Panc1 (cell line): ENCODE measurements around the gene AKAP6. TPM values are rescaled to one million over a fixed set of nuclear protein-coding genes. Genes with fewer than 3 reads are reported as not detected.

Source experiments
- ATAC-seq: fragments of 200-7000 bp; cut with Tn5 transposase; 2 replicates; pipeline ENCODE4 v1.9.1; 2020; ENCODE audit warnings: mild to moderate bottlenecking, moderate library complexity
- BruUV-seq: library from RNA; stranded (reverse); fragments of 400-500 nt; replicated peaks from 2 replicates; lab custom pipeline; 2021; lab: Mats Ljungman, UMichigan
- CTCF ChIA-PET: fragments of 300-600 bp; sonication (Branson Sonifier 250); formaldehyde crosslinking; loops from one replicate; lab custom pipeline; 2022; ENCODE audit warnings: antibody characterized with exemption; lab: Charles Lee
- POLR2A ChIA-PET: fragments of 300-600 bp; sonication (Branson Sonifier 250); formaldehyde crosslinking; loops from one replicate; lab custom pipeline; 2022; ENCODE audit warnings: antibody characterized with exemption; lab: Charles Lee
- DNase-seq: peaks from one replicate; pipeline ENCODE4 v3.0.0-alpha.2; 2010; ENCODE audit warnings: low read depth, low spot score
- H3K27ac ChIP-seq: 2 replicates; pipeline ENCODE4 v1.5.1; 2011; ENCODE audit warnings: mild to moderate bottlenecking, low read length, inconsistent platforms
- H3K27me3 ChIP-seq: fragments of 200-500 bp; sonication (Bioruptor generic); 2 replicates; pipeline ENCODE4 v1.6.0; 2014; ENCODE audit warnings: low read length, inconsistent platforms; ENCODE audit not compliant: control insufficient read depth, insufficient read depth
- H3K36me3 ChIP-seq: fragments of 200-500 bp; sonication (Bioruptor generic); 2 replicates; pipeline ENCODE4 v1.5.1; 2014; ENCODE audit warnings: inconsistent platforms, mild to moderate bottlenecking, low read length, moderate library complexity; ENCODE audit not compliant: control insufficient read depth, insufficient read depth
- H3K4me1 ChIP-seq: 2 replicates; pipeline ENCODE4 v1.5.1; 2011; ENCODE audit warnings: inconsistent platforms, mild to moderate bottlenecking, low read length, moderate library complexity; ENCODE audit not compliant: control insufficient read depth, insufficient read depth
- H3K4me3 ChIP-seq, 2 experiments: 2 replicates each; pipeline ENCODE4 v1.5.1; 2011 to 2012; ENCODE audit warnings: low read depth in 2 of 2, low read length in 2 of 2, mild to moderate bottlenecking in 2 of 2, inconsistent platforms in 1 of 2, moderate library complexity in 1 of 2
- H3K9me3 ChIP-seq: fragments of 200-500 bp; sonication (Bioruptor generic); 2 replicates; pipeline ENCODE4 v1.5.1; 2014; ENCODE audit warnings: low read depth, mild to moderate bottlenecking, inconsistent platforms, low read length, moderate library complexity; ENCODE audit not compliant: control insufficient read depth, insufficient read depth
- CTCF ChIP-seq: fragments of 450-650 bp; IDR thresholded peaks from 2 replicates; pipeline ENCODE4 v1.5.1; 2017; ENCODE audit warnings: mild to moderate bottlenecking
- POLR2AphosphoS5 ChIP-seq: IDR thresholded peaks from 2 replicates; pipeline ENCODE4 v1.6.1; 2012; ENCODE audit warnings: mild to moderate bottlenecking, low read depth, low read length, moderate library complexity
- SIN3A ChIP-seq: IDR thresholded peaks from 2 replicates; pipeline ENCODE4 v1.6.1; 2012; ENCODE audit warnings: low read depth, mild to moderate bottlenecking, low read length, moderate library complexity, borderline replicate concordance; ENCODE audit not compliant: insufficient read depth
- TCF7L2 ChIP-seq: IDR thresholded peaks from 2 replicates; pipeline ENCODE4 v1.6.1; 2011; ENCODE audit warnings: mild to moderate bottlenecking, low read depth, low read length, inconsistent platforms
- in situ Hi-C: cut with HindIII; loops from 2 replicates; pipeline ENCODE4 v1.10.0; 2016; ENCODE audit warnings: low sequenced_read_pairs, low pct_unique_long_range_greater_than_20kb
- intact Hi-C: fragments of 100-400 bp; cut with micrococcal nuclease; formaldehyde crosslinking; loops from one replicate; pipeline ENCODE4 v1.10.0; 2022; ENCODE audit not compliant: unreplicated experiment
- total RNA-seq: library from RNA; stranded (reverse); gene quantifications from one replicate; pipeline ENCODE4 v1.2.1, GENCODE V29; 2021; ENCODE audit not compliant: unreplicated experiment
- TF ChIP-seq, protein P1 (sequence below), 2 experiments: IDR thresholded peaks; 2 replicates each; pipeline ENCODE4 v1.6.1; 2011 to 2012; ENCODE audit warnings: low read depth in 2 of 2, control low read depth in 1 of 2, low read length in 1 of 2, mild to moderate bottlenecking in 1 of 2, moderate library complexity in 1 of 2; ENCODE audit not compliant: insufficient read depth in 1 of 2

AKAP6 gene
- total RNA-seq, 1 experiment from 2014 or later: 0.82 TPM

DNA sequence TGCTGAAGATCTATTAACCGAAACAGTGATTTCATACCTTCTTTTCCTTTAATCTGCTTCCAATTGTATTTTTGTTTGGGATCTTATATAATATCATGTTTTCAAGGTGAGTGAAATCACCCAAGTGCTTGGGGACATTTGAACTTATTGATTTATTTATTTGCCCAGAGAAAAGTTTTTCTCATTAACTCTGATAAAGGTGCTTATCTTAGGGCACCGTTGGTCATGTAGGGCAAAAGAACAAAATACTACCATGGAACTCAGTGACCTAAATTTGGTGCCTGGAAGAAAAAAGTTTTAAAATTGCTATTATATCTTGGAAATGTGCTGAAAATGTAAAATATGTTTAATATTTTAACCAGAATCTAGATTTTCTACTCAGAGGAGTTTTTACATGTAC is 402.2 kb downstream of the AKAP6 start:
- H3K4me3 ChIP-seq: no peak overlapping the region
- ATAC-seq (no peak), DNase-seq (no peak)
- no peaks in the 10 kb centered on the region for H3K4me1 ChIP-seq
- TF ChIP-seq, protein P1, sequence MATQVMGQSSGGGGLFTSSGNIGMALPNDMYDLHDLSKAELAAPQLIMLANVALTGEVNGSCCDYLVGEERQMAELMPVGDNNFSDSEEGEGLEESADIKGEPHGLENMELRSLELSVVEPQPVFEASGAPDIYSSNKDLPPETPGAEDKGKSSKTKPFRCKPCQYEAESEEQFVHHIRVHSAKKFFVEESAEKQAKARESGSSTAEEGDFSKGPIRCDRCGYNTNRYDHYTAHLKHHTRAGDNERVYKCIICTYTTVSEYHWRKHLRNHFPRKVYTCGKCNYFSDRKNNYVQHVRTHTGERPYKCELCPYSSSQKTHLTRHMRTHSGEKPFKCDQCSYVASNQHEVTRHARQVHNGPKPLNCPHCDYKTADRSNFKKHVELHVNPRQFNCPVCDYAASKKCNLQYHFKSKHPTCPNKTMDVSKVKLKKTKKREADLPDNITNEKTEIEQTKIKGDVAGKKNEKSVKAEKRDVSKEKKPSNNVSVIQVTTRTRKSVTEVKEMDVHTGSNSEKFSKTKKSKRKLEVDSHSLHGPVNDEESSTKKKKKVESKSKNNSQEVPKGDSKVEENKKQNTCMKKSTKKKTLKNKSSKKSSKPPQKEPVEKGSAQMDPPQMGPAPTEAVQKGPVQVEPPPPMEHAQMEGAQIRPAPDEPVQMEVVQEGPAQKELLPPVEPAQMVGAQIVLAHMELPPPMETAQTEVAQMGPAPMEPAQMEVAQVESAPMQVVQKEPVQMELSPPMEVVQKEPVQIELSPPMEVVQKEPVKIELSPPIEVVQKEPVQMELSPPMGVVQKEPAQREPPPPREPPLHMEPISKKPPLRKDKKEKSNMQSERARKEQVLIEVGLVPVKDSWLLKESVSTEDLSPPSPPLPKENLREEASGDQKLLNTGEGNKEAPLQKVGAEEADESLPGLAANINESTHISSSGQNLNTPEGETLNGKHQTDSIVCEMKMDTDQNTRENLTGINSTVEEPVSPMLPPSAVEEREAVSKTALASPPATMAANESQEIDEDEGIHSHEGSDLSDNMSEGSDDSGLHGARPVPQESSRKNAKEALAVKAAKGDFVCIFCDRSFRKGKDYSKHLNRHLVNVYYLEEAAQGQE (IDR thresholded peaks at IDR 0.05; ENCODE audit: insufficient read depth in 1 of 2, low read depth in 2 of 2, low read length in 1 of 2): no peak
- TF ChIP-seq CTCF (no peak), POLR2AphosphoS5 (no peak), SIN3A (no peak), TCF7L2 (no peak)
- no TSS peak for BruUV-seq
- H3K27me3 ChIP-seq: no peaks in the 10 kb centered on the region
- ChIA-PET POLR2A (no interaction called here), CTCF (no interaction called here)
- intact Hi-C loops: no loop called here
- in situ Hi-C loops: no loop called here
- H3K9me3 ChIP-seq: no peaks in the 10 kb centered on the region
- H3K36me3 ChIP-seq: no peaks in the 10 kb centered on the region
- H3K27ac ChIP-seq: no peak overlapping the region

DNA sequence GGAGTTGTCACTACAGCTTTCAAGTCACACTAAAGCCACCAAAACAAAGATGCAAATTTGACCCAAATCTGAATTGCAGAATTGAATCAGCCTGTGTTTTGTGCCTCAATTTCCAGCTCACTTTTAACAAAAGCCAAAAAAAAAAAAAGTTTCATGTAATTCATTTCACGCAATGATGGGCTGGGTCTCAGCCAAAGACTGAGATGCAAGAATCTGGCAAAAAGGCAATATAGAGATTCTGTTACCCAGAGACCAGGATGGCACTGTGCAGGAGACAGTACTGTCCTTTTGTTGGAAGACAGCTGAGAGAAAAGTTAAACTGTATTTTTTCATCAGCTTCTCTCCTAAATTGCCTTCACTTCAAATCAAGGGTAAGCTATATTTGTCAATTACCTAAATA is 403.9 kb downstream of the AKAP6 start:
- Histone ChIP-seq H3K27me3 (no peaks in the 10 kb centered on the region), H3K27ac (no peak overlapping the region), H3K4me3 (no peak overlapping the region), H3K36me3 (no peaks in the 10 kb centered on the region), H3K9me3 (no peaks in the 10 kb centered on the region), H3K4me1 (no peaks in the 10 kb centered on the region)
- no peak for ATAC-seq
- ChIA-PET CTCF (no interaction called here), POLR2A (no interaction called here)
- TF ChIP-seq SIN3A (no peak), TCF7L2 (no peak), POLR2AphosphoS5 (no peak), CTCF (no peak)
- TF ChIP-seq, protein P1 (IDR thresholded peaks at IDR 0.05; ENCODE audit: insufficient read depth in 1 of 2, low read depth in 2 of 2, low read length in 1 of 2): no peak
- no peak for DNase-seq
- in situ Hi-C loops: no loop called here
- BruUV-seq: no TSS peak
- intact Hi-C loops: no loop called here
